ENCODE measurements around the gene TMEM132D.

TMEM132D gene

DNA sequence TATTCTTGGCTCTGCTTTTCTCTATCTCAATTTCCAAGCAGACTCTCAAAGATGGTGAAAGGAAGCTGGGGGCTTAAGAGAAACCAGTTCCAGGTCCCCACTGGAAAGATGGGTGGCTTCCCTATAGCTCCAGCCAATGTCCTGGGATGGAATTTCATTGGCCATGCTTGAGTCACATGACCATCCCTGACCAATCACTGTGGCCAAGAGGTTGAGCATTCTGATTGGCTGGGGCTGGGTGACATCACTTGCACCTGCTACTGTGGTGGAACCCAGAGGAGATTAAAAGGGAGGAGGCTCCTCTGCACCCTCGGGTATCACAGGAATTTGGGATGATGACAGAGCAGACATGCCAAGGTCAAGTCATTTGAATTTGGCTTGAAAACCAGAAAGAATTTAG lies 436.5 kb downstream of the TMEM132D start:
- DNase-seq (ENCODE audit: insufficient read length) (no peak), FAIRE-seq (no peak)
- TF ChIP-seq POLR2AphosphoS5 (IDR thresholded peaks at IDR 0.05; ENCODE audit: low read depth, low read length) (no peak), POLR2A (IDR thresholded peaks at IDR 0.05; ENCODE audit: low read depth, low read length) (no peak), TAF1 (IDR thresholded peaks at IDR 0.05; ENCODE audit: borderline replicate concordance, low read depth, low read length) (no peak)

DNA sequence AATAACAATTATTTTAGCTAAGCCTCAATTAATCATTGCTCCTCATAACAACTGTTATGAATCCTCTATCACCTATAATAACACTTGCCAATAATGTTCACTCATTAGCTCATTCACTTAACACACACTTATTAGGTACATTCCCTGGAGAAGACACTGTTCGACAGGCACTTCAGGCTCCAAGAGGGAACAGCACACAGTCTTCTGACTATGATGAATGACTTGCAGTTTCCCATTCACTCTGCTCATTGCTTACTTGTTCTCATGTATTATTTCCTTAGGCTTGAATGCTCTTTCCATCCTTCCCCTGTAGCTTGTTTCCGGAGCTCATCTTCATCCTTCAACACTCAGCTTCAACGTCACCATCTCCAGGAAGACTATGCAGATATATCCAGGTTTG lies 437.3 kb downstream of the TMEM132D start:
- no peak for FAIRE-seq

DNA sequence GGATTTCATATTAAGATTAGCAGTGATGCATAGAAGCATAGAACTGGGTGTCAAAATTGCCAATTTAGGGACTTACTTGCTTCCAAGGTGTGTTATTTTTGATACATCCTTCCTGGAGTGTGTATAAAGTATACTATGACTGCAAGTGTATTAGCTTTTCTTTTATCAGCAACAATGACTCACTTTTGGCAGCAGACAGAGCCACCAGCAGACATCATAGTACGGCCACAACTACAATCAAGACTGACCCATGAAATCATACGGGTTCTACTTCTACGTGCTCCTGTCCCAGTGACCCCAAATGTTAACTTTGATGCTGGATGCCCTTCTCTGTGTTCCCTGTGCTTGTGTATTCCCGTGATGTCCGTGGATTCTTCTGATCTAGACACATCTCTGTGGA lies 443.9 kb downstream of the TMEM132D start:
- TF ChIP-seq POLR2A (IDR thresholded peaks at IDR 0.05; ENCODE audit: low read depth, low read length) (no peak), POLR2AphosphoS5 (IDR thresholded peaks at IDR 0.05; ENCODE audit: low read depth, low read length) (no peak), TAF1 (IDR thresholded peaks at IDR 0.05; ENCODE audit: borderline replicate concordance, low read depth, low read length) (no peak)
- FAIRE-seq (no peak), DNase-seq (ENCODE audit: insufficient read length) (no peak)

More for the DNA sequence above, 437.3 kb downstream of the TMEM132D start:
- TF ChIP-seq POLR2A (IDR thresholded peaks at IDR 0.05; ENCODE audit: low read depth, low read length) (no peak), TAF1 (IDR thresholded peaks at IDR 0.05; ENCODE audit: borderline replicate concordance, low read depth, low read length) (no peak), POLR2AphosphoS5 (IDR thresholded peaks at IDR 0.05; ENCODE audit: low read depth, low read length) (no peak)
- no peak for DNase-seq (ENCODE audit: insufficient read length)

DNA sequence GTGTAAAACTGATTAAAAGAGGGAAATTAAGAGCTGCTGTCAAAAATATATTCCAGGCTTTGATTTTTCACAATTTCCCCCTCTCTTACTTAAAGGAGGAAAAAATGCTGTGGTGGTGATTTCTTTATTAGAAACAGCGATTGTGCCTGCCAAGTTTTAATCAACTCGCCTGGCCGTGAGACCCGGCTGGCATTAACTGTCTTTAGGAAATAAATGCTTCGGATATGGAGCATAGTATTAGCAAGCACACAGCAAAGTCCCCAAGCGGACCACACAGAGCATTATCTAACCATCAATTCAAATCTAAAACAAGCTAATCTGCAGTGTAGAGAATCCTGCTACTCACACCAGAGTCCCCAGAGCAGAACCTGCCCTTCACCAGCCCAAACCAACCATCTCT lies 457.1 kb downstream of the TMEM132D start:
- FAIRE-seq (no peak), DNase-seq (ENCODE audit: insufficient read length) (no peak)
- no peak for TF ChIP-seq POLR2AphosphoS5 (IDR thresholded peaks at IDR 0.05; ENCODE audit: low read depth, low read length)
- no peak for TF ChIP-seq TAF1 (IDR thresholded peaks at IDR 0.05; ENCODE audit: borderline replicate concordance, low read depth, low read length)
- no peak for TF ChIP-seq POLR2A (IDR thresholded peaks at IDR 0.05; ENCODE audit: low read depth, low read length)

DNA sequence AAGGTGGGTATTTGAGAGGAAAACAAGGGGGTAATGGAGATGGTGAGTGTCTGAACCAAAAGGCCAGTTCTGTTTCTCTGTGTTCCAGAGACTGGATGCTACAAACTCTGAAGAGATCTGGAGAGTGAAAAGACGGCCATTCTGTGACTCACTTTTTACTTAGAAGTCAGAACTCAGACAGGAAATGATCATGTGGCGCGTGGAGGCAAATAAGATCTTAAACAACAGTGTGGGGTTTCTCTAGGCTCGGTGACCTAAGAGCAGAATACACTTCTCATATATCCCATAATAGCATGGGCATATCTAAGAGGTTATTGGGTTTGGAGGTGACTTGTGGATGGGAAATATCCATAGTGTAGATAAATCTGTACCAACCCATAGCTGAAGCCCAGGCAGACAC lies 463.5 kb downstream of the TMEM132D start:
- no peak for DNase-seq (ENCODE audit: insufficient read length)
- no peak for FAIRE-seq
- no peak for TF ChIP-seq POLR2AphosphoS5 (IDR thresholded peaks at IDR 0.05; ENCODE audit: low read depth, low read length)
- no peak for TF ChIP-seq POLR2A (IDR thresholded peaks at IDR 0.05; ENCODE audit: low read depth, low read length)
- TF ChIP-seq TAF1 (IDR thresholded peaks at IDR 0.05; ENCODE audit: borderline replicate concordance, low read depth, low read length), result no peak

DNA sequence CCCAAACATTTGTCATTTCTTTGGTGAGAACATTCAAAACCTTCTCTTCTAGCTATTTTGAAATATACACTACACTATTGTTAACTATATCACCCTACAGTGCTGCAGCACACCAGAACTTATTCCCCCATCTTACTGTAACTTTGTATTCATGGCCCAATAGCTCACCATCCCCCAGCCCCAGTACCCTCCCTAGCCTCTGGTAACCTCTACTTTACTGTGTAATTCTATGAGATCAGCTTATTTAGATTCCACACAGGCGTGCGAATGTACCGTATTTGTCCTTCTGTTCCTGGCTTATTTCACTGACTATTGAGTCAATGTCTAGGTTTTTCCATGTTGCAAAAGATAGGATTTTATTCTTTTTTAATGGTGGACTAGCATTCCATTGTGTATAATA lies 469.0 kb downstream of the TMEM132D start:
- DNase-seq (ENCODE audit: insufficient read length) (no peak), FAIRE-seq (no peak)
- TF ChIP-seq POLR2A (IDR thresholded peaks at IDR 0.05; ENCODE audit: low read depth, low read length) (no peak), POLR2AphosphoS5 (IDR thresholded peaks at IDR 0.05; ENCODE audit: low read depth, low read length) (no peak)

DNA sequence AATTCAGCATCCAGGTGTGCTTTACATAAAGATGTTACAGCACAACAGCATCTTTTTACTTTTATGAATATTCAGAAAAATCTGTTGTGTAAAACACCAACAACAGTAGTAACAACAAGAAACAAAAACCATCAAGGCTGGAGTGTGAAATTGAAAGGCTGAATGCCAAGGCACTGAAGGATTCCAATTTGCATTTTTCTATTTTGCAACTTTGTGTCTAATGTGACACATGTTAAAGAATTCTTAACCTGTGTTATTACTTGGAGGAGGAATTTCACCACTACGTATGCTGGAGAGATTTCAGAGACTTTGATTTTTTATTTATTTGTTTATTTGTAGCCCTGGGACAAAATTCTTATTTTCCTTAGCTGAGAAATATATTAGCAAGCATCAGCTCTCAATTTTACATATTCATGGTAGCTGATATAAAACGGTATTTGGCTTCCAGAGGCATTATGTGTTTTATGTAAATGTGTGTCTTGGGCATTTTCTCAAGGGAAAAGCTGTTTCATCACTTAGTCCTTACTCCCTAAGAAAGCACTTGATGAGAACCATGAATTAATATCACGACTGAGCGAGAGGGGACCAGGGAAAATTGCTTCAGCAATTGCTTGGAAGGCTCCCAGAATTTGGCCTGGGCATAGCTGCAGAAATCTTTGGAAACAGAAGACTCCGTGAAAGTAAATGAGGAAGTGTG lies 475.4 kb downstream of the TMEM132D start:
- FAIRE-seq (no peak), DNase-seq (ENCODE audit: insufficient read length) (no peak)
- TF ChIP-seq POLR2AphosphoS5 (IDR thresholded peaks at IDR 0.05; ENCODE audit: low read depth, low read length) (no peak), POLR2A (IDR thresholded peaks at IDR 0.05; ENCODE audit: low read depth, low read length) (no peak), TAF1 (IDR thresholded peaks at IDR 0.05; ENCODE audit: borderline replicate concordance, low read depth, low read length) (no peak)

DNA sequence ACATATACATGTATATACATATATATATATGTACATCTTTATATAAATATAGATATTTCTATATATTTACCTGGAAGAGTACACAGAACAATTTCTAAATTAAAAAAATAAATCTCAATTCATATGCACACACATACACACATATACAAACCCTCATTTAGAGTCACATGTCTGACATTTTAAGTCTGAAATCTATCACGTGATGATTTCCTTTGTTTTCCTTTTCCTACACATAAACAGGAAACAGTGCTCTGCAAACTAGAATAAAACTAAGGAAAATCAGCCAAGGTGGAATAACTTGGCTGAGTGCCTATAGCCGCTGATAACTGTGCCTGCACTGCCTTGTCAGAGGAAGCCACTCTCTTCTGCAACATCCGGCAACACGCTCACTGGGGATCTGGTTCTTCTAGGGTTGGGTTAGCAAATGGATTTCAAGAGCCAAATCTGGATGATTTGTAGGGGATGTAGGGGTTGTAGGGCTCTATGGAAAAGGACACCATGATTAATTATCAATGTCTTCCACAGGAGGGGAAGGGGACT lies 480.7 kb downstream of the TMEM132D start:
- no peak for FAIRE-seq
- TF ChIP-seq TAF1 (IDR thresholded peaks at IDR 0.05; ENCODE audit: borderline replicate concordance, low read depth, low read length), result no peak
- no peak for TF ChIP-seq POLR2AphosphoS5 (IDR thresholded peaks at IDR 0.05; ENCODE audit: low read depth, low read length)
- TF ChIP-seq POLR2A (IDR thresholded peaks at IDR 0.05; ENCODE audit: low read depth, low read length), result no peak

DNA sequence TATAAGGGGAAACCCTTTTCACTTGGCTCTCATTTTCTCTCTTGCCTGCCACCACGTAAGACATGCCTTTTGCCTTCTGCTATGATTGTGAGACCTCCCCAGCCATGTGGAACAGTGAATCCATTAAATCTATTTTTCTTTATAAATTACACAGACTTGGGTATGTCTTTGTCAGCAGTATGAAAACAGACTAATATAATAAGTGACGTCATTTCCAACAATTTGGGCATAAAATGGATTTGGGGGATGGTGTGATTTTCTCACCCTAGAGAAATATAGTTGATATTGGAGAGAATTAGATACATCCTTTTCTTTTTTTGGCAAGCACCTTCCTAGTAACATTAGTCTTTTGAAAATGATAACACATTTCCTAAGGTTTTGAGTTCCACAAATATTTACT lies 490.5 kb downstream of the TMEM132D start:
- DNase-seq (ENCODE audit: insufficient read length) (no peak), FAIRE-seq (no peak)
- TF ChIP-seq POLR2A (IDR thresholded peaks at IDR 0.05; ENCODE audit: low read depth, low read length) (no peak), POLR2AphosphoS5 (IDR thresholded peaks at IDR 0.05; ENCODE audit: low read depth, low read length) (no peak), TAF1 (IDR thresholded peaks at IDR 0.05; ENCODE audit: borderline replicate concordance, low read depth, low read length) (no peak)

More for the DNA sequence above, 480.7 kb downstream of the TMEM132D start:
- DNase-seq (ENCODE audit: insufficient read length), result no peak

DNA sequence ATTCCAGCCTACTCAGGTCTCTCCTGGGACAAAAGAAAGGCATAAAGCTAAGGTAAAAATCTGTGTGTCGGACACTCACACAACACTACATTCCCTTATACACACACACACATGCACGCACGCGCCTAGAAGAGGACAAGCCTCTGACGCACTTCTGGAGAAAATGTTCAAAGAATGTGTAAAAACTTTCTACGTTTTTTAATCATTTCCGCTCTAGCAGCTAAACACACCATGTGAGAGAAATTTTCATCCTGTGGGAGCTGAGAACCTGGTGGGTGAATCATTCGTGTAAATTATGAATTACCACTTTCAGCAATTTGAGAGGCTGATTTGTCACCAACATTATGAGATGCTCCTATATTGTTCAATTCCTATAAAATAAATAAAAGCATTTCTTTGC lies 494.5 kb downstream of the TMEM132D start:
- no peak for DNase-seq (ENCODE audit: insufficient read length)
- FAIRE-seq, result no peak
- no peak for TF ChIP-seq POLR2A (IDR thresholded peaks at IDR 0.05; ENCODE audit: low read depth, low read length)

DNA sequence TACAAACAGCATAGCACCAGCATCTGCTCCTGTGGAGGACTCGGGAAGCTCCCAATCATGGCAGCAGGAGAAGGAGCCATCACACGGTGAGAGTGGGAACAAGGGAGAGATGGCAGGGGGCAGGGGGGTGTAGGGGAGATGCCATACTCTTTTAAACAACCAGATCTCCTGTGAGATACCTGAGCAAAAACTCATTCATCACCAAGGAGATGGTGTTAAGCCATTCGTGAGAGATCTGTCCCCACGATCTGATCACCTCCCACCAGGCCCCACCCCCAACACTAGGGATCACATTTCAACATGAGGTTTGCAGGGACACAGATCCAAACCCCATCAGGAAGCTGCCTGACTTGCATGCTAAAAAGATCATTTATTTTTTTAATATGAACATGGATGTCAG lies 499.3 kb downstream of the TMEM132D start:
- DNase-seq (ENCODE audit: insufficient read length) (no peak), FAIRE-seq (no peak)
- TF ChIP-seq TAF1 (IDR thresholded peaks at IDR 0.05; ENCODE audit: borderline replicate concordance, low read depth, low read length), result no peak
- TF ChIP-seq POLR2AphosphoS5 (IDR thresholded peaks at IDR 0.05; ENCODE audit: low read depth, low read length), result no peak
- no peak for TF ChIP-seq POLR2A (IDR thresholded peaks at IDR 0.05; ENCODE audit: low read depth, low read length)

DNA sequence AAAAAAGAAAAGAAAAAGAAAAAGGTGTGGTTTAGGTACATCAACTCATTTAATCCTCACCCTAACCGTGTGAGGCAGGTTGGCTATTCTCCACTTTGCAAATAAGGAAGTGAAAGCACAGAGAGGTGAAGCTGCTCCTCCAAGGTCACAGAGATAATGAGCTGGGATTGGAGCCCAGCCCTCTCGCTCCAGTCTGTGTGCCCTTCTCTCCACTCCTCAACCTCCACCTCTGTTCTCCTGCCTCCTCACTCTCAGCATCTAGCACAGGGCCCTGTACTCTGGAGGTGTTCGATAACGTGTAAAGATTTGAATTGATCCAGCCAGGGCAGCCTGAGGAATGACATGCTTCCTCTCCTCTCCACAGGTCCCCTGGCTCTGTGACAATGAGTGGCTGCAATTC lies 502.3 kb downstream of the TMEM132D start:
- DNase-seq (ENCODE audit: insufficient read length) (no peak), FAIRE-seq (no peak)
- TF ChIP-seq TAF1 (IDR thresholded peaks at IDR 0.05; ENCODE audit: borderline replicate concordance, low read depth, low read length) (no peak), POLR2AphosphoS5 (IDR thresholded peaks at IDR 0.05; ENCODE audit: low read depth, low read length) (no peak), POLR2A (IDR thresholded peaks at IDR 0.05; ENCODE audit: low read depth, low read length) (no peak)

Measured in GM12892 (cell line).